Keratinocyte (primary cell): ENCODE measurements around the gene RHOJ. TPM values are rescaled to one million over a fixed set of nuclear protein-coding genes. Genes with fewer than 3 reads are reported as not detected.

ENCODE experiments used
- DNase-seq: peaks from one replicate; pipeline ENCODE4 v3.0.0-alpha.2; 2011; ENCODE audit warnings: low read depth, missing footprints, low spot score
- FAIRE-seq: peaks from 2 replicates; lab custom pipeline; 2011; peaks lifted over from hg19 to GRCh38; lab: Jason Lieb, UNC
- H2AFZ ChIP-seq: 2 replicates; pipeline ENCODE4 v1.6.0; 2012; ENCODE audit warnings: low read length, control low read depth, inconsistent platforms; ENCODE audit not compliant: control insufficient read depth
- H3K27ac ChIP-seq: 2 replicates; pipeline ENCODE4 v1.5.1; 2011; ENCODE audit warnings: low read length; ENCODE audit not compliant: control insufficient read depth, insufficient read depth
- H3K27me3 ChIP-seq: 3 replicates; pipeline ENCODE4 v1.6.0; 2011; ENCODE audit warnings: low read length; ENCODE audit not compliant: control insufficient read depth, insufficient read depth; ENCODE audit errors: extremely low read depth
- H3K36me3 ChIP-seq, 2 experiments: 2 replicates in 1 of 2; 3 replicates in 1 of 2; pipeline ENCODE4 v1.5.1; 2011; ENCODE audit warnings: low read length in 2 of 2, mild to moderate bottlenecking in 1 of 2; ENCODE audit not compliant: control insufficient read depth in 2 of 2, insufficient read depth in 2 of 2; ENCODE audit errors: extremely low read depth in 1 of 2
- H3K4me1 ChIP-seq: 3 replicates; pipeline ENCODE4 v1.5.1; 2011; ENCODE audit warnings: low read length; ENCODE audit not compliant: control insufficient read depth, insufficient read depth; ENCODE audit errors: extremely low read depth
- H3K4me2 ChIP-seq: 3 replicates; pipeline ENCODE4 v1.6.0; 2011; ENCODE audit warnings: low read depth, low read length; ENCODE audit not compliant: control insufficient read depth, insufficient read depth; ENCODE audit errors: extremely low read depth
- H3K4me3 ChIP-seq, 3 experiments: fragments of 200-600 bp in 1 of 3; sonication (generic) in 1 of 3; 2 replicates in 2 of 3; 3 replicates in 1 of 3; pipeline ENCODE4 v1.5.1; 2011 to 2016; ENCODE audit warnings: low read length in 3 of 3, mild to moderate bottlenecking in 3 of 3, control low read depth in 2 of 3, inconsistent platforms in 1 of 3, low read depth in 1 of 3, mixed read lengths in 1 of 3, mixed run types in 1 of 3, moderate library complexity in 1 of 3; ENCODE audit not compliant: control insufficient read depth in 2 of 3, insufficient read depth in 2 of 3; ENCODE audit errors: extremely low read depth in 1 of 3
- H3K79me2 ChIP-seq: 2 replicates; pipeline ENCODE4 v1.6.0; 2012; ENCODE audit warnings: low read length; ENCODE audit not compliant: control insufficient read depth, insufficient read depth
- H3K9ac ChIP-seq: 3 replicates; pipeline ENCODE4 v1.6.0; 2011; ENCODE audit warnings: low read length; ENCODE audit not compliant: control insufficient read depth, insufficient read depth; ENCODE audit errors: extremely low read depth
- H3K9me1 ChIP-seq: 3 replicates; pipeline ENCODE4 v1.6.0; 2011; ENCODE audit warnings: low read length; ENCODE audit not compliant: control insufficient read depth, insufficient read depth; ENCODE audit errors: extremely low read depth
- H3K9me3 ChIP-seq: 2 replicates; pipeline ENCODE4 v1.5.1; 2012; ENCODE audit warnings: low read depth, low read length; ENCODE audit not compliant: control insufficient read depth
- H4K20me1 ChIP-seq: 3 replicates; pipeline ENCODE4 v1.6.0; 2011; ENCODE audit warnings: low read length; ENCODE audit not compliant: control insufficient read depth, insufficient read depth; ENCODE audit errors: extremely low read depth
- CTCF ChIP-seq, 3 experiments: IDR thresholded peaks in 1 of 3; conservative IDR thresholded peaks in 1 of 3; optimal IDR thresholded peaks in 1 of 3; 2 replicates in 2 of 3; 3 replicates in 1 of 3; pipeline versions ENCODE3 to v1.5.1; 2011; ENCODE audit warnings: low read length in 3 of 3, mild to moderate bottlenecking in 3 of 3, moderate library complexity in 2 of 3, control low read depth in 1 of 3, inconsistent platforms in 1 of 3; ENCODE audit not compliant: insufficient read depth in 2 of 3; ENCODE audit errors: extremely low read depth in 1 of 3
- EZH2 ChIP-seq: IDR thresholded peaks from one replicate; pipeline ENCODE4 v1.6.1; 2012; ENCODE audit warnings: inconsistent platforms, mild to moderate bottlenecking, low read length, moderate library complexity
- dilution Hi-C: fragments of 300-500 bp; cut with MboI; formaldehyde crosslinking; loops from one replicate; pipeline ENCODE4 v1.7.0; 2020; ENCODE audit warnings: low sequenced_read_pairs; ENCODE audit not compliant: extremely low pct_ligation_motif_present
- polyA plus RNA-seq, 5 experiments: library from polyadenylated mRNA; depleted of rRNA in 3 of 5; stranded (reverse) in 3 of 5; stranded (forward) in 1 of 5; unstranded in 1 of 5; fragments of >200 nt; gene quantifications; 1 replicate in 1 of 5; 2 replicates in 3 of 5; 3 replicates in 1 of 5; pipeline versions ENCODE4 v1.2.1 to v1.2.3, GENCODE V29; 2011 to 2012; ENCODE audit warnings: missing spikeins in 2 of 5, low read depth in 1 of 5, low replicate concordance in 1 of 5

The RHOJ gene
- polyA plus RNA-seq, 1 donor (not counting 4 experiments of a cell fraction or from before 2014, with no cell fraction given), result 0.46 TPM

- Histone ChIP-seq H3K36me3 (no peaks in the 10 kb centered on the region), H3K27ac (no peak overlapping the region), H3K9me1 (no peaks in the 10 kb centered on the region), H3K9ac (no peak overlapping the region), H3K4me2 (no peak overlapping the region), H3K4me3 (no peak overlapping the region), H3K4me1 (no peaks in the 10 kb centered on the region), H3K27me3 (peaks cover 3% of the 10 kb centered on the region), H3K79me2 (no peaks in the 10 kb centered on the region), H2AFZ (no peak overlapping the region), H4K20me1 (no peaks in the 10 kb centered on the region), H3K9me3 (no peaks in the 10 kb centered on the region)
- no peak for FAIRE-seq
- TF ChIP-seq EZH2 (no peak), CTCF (optimal IDR thresholded peaks at IDR 0.05 in 1 of 3, IDR thresholded peaks at IDR 0.05 in 1 of 3, conservative IDR thresholded peaks at IDR 0.05 in 1 of 3; ENCODE audit: extremely low read depth in 1 of 3, insufficient read depth in 2 of 3, low read length in 3 of 3) (no peak)
- DNase-seq, result no peak
- dilution Hi-C loops, result no loop called here
Measured at GRCh38 chr14:63299351-63300110, 95.3 kb downstream of the RHOJ start.

- Histone ChIP-seq H3K9me1 (no peaks in the 10 kb centered on the region), H3K79me2 (no peaks in the 10 kb centered on the region), H3K27ac (no peak overlapping the region), H3K4me1 (no peaks in the 10 kb centered on the region), H4K20me1 (no peaks in the 10 kb centered on the region), H2AFZ (no peak overlapping the region), H3K9ac (no peak overlapping the region), H3K4me3 (no peak overlapping the region), H3K36me3 (no peaks in the 10 kb centered on the region), H3K4me2 (no peak overlapping the region), H3K27me3 (peaks cover 3% of the 10 kb centered on the region), H3K9me3 (no peaks in the 10 kb centered on the region)
- dilution Hi-C loops, result no loop called here
- FAIRE-seq (no peak), DNase-seq (no peak)
- no peak for TF ChIP-seq CTCF (optimal IDR thresholded peaks at IDR 0.05 in 1 of 3, IDR thresholded peaks at IDR 0.05 in 1 of 3, conservative IDR thresholded peaks at IDR 0.05 in 1 of 3; ENCODE audit: extremely low read depth in 1 of 3, insufficient read depth in 2 of 3, low read length in 3 of 3)
- TF ChIP-seq EZH2, result no peak
Measured at GRCh38 chr14:63300854-63301253, 96.6 kb downstream of the RHOJ start.
